Pancreas (tissue), 10 donors: Measurements from ENCODE around the gene SPIB. TPM values are rescaled to one million over a fixed set of nuclear protein-coding genes. Genes with fewer than 3 reads are reported as not detected.

Experiments used
- ATAC-seq, 4 donors: fragments of 200-7000 bp; cut with Tn5 transposase; one replicate each; pipeline versions ENCODE4 v1.8.0 to v1.9.1; 2020; ENCODE audit warnings: mild to moderate bottlenecking in 4 of 4, moderate library complexity in 4 of 4
- DNase-seq, 6 donors: peaks; one replicate each; pipeline ENCODE4 v3.0.0-alpha.2; 2020
- FAIRE-seq: peaks from 2 replicates; lab custom pipeline; 2012; peaks lifted over from hg19 to GRCh38; lab: Jason Lieb, UNC
- H3K27ac ChIP-seq, 4 donors: fragments of 200-600 bp; sonication (generic); 1 replicate in 3 of 4; 2 replicates in 1 of 4; pipeline versions ENCODE4 v1.5.0 to v1.8.0; 2020
- H3K27me3 ChIP-seq, 4 donors: fragments of 200-600 bp; one replicate each; pipeline ENCODE4 v1.8.0; 2021
- H3K36me3 ChIP-seq, 3 donors: fragments of 200-600 bp; sonication (generic) in 1 of 3; one replicate each; pipeline versions ENCODE4 v1.5.0 to v1.8.0; 2020 to 2021
- H3K4me1 ChIP-seq, 3 donors: fragments of 200-600 bp; one replicate each; pipeline ENCODE4 v1.8.0; 2021
- H3K4me3 ChIP-seq, 4 donors: fragments of 200-600 bp; sonication (generic) in 2 of 4; one replicate each; pipeline versions ENCODE4 v1.5.0 to v1.8.0; 2020 to 2021
- H3K9me3 ChIP-seq, 4 donors: fragments of 200-600 bp; one replicate each; pipeline ENCODE4 v1.8.0; 2021
- CTCF ChIP-seq, 4 donors: fragments of 200-600 bp; sonication (generic) in 3 of 4; IDR thresholded peaks; one replicate each; pipeline versions ENCODE4 v1.5.0 to v1.8.0; 2021; ENCODE audit warnings: antibody characterized with exemption in 4 of 4
- WGBS, 2 donors: extraction: QIAGEN DNeasy Blood & Tissue Kit; methylation state at CpG; one replicate each; pipeline ENCODE4 v1.1.7; 2013; 5-methylcytosine and 5-hydroxymethylcytosine counted together
- intact Hi-C, 3 donors: fragments of 100-400 bp; cut with DNase I; formaldehyde crosslinking; loops; one replicate each; pipeline versions ENCODE4 v1.11.1 to v1.14.2; 2022
- polyA plus RNA-seq, 2 donors: library from polyadenylated mRNA; stranded (reverse); fragments of 200-250 nt; gene quantifications; one replicate each; pipeline ENCODE4 v1.2.3, GENCODE V29; 2013
- total RNA-seq, 6 donors: library from RNA; stranded (reverse); fragmentation: NEBNext Ultra II Directional in 4 of 6; extraction: Animal tissue kit (Norgen Biotek cat#: 25700) in 4 of 6; gene quantifications; one replicate each; pipeline versions ENCODE4 v1.2.1 to v1.2.4, GENCODE V29; 2021 to 2023
- donor health status: healthy with polysubstance abuse.
- donor health status: DM: no; HTN: no; CAD: no; lungs with moderate emphysema.
- donor health status: DM: no; HTN: no; CAD: no.
- donor health status: control.
- donor health status: control.
- donor health status: Bipolar disorder and iron deficiency.
- donor health status: DM: yes; HTN: yes; CAD: no.
- donor health status: DM: no; HTN: no; CAD: no.
- donor health status: DM: no; HTN: no; CAD: no.
- donor health status: DM: yes; HTN: yes; CAD: no.

SPIB gene
- total and polyA plus RNA-seq, 8 donors = 0.09 to 25.6 (median 1.1) TPM

GRCh38 chr19:50414864-50415660 lies 3.7 kb upstream of the SPIB start:
- no peaks in the 10 kb centered on the region for H3K9me3 ChIP-seq
- 52 to 57% methylated on average over 37 of the region's 37 CpGs for WGBS, 2 donors
- no peak overlapping the region for H3K27ac ChIP-seq
- peak; percentile 56 to 75 (median 68) for ATAC-seq
- H3K36me3 ChIP-seq = no peaks in the 10 kb centered on the region
- peaks cover 0 to 12% (median 7%) of the 10 kb centered on the region in 3 donors for H3K4me1 ChIP-seq
- peak; percentile 84 to 91 (median 90) for TF ChIP-seq CTCF (IDR thresholded peaks at IDR 0.05)
- H3K27me3 ChIP-seq = no peaks in the 10 kb centered on the region
- FAIRE-seq = no peak
- no peak overlapping the region for H3K4me3 ChIP-seq
- DNase-seq = peak; percentile 50 to 94 (median 80)
- intact Hi-C loops = no loop called here

- TF ChIP-seq CTCF (IDR thresholded peaks at IDR 0.05) = no peak
- Histone ChIP-seq H3K4me3 (no peak overlapping the region), H3K36me3 (no peaks in the 10 kb centered on the region), H3K27ac (no peak overlapping the region), H3K4me1 (peaks cover 0 to 12% (median 7%) of the 10 kb centered on the region in 3 donors), H3K9me3 (no peaks in the 10 kb centered on the region), H3K27me3 (no peaks in the 10 kb centered on the region)
- WGBS, 2 donors = 86 to 89% methylated on average over 16 to 22 of the region's 22 CpGs
- no peak for ATAC-seq
- FAIRE-seq = no peak
- intact Hi-C loops = no loop called here
- DNase-seq = peak in 1 of 6 donors; percentile 71
These were observed 3.1 kb upstream of the SPIB start for GRCh38 chr19:50415661-50416033.

- 80 to 87% methylated on average over 33 to 35 of the region's 35 CpGs for WGBS, 2 donors
- FAIRE-seq (no peak), DNase-seq (peak in 2 of 6 donors; percentile 54 to 81), ATAC-seq (no peak)
- intact Hi-C loops = no loop called here
- H3K27me3 ChIP-seq = no peaks in the 10 kb centered on the region
- H3K9me3 ChIP-seq = no peaks in the 10 kb centered on the region
- no peaks in the 10 kb centered on the region for H3K36me3 ChIP-seq
- H3K4me3 ChIP-seq = no peak overlapping the region
- H3K4me1 ChIP-seq = peaks cover 0 to 12% (median 7%) of the 10 kb centered on the region in 3 donors
- no peak overlapping the region for H3K27ac ChIP-seq
- TF ChIP-seq CTCF (IDR thresholded peaks at IDR 0.05) = no peak
These were observed 2.4 kb upstream of the SPIB start for GRCh38 chr19:50416034-50416977.

GRCh38 chr19:50417111-50418081 lies 1.3 kb upstream of the SPIB start:
- Histone ChIP-seq H3K36me3 (no peaks in the 10 kb centered on the region), H3K27me3 (no peaks in the 10 kb centered on the region), H3K9me3 (no peaks in the 10 kb centered on the region), H3K27ac (peak overlapping the region in 1 of 4 donors; percentile 3), H3K4me3 (no peak overlapping the region), H3K4me1 (peaks cover 0 to 12% (median 7%) of the 10 kb centered on the region in 3 donors)
- DNase-seq (peak; percentile 59 to 89 (median 78)), FAIRE-seq (no peak), ATAC-seq (peak; percentile 77 to 82 (median 78))
- WGBS, 2 donors = 23 to 28% methylated on average over 26 to 42 of the region's 42 CpGs
- no peak for TF ChIP-seq CTCF (IDR thresholded peaks at IDR 0.05)
- intact Hi-C loops = no loop called here
